B cell (primary cell): ENCODE results near the gene PDE3A. TPM values are rescaled to one million over a fixed set of nuclear protein-coding genes. Genes with fewer than 3 reads are reported as not detected.

ENCODE experiments used
- ATAC-seq: fragments of 200-7000 bp; cut with Tn5 transposase; one replicate; pipeline ENCODE4 v1.10.0; 2021; ENCODE audit warnings: low read depth, mild to moderate bottlenecking, moderate number of reproducible peaks, moderate library complexity
- CTCF ChIA-PET: fragments of 350-600 bp; sonication (Branson Sonifier 250); formaldehyde crosslinking; loops from one replicate; lab custom pipeline; 2021; ENCODE audit warnings: antibody characterized with exemption, inconsistent platforms; lab: Charles Lee
- POLR2A ChIA-PET: fragments of 350-600 bp; sonication (Branson Sonifier 250); formaldehyde crosslinking; loops from one replicate; lab custom pipeline; 2021; ENCODE audit warnings: antibody characterized with exemption; lab: Charles Lee
- DNase-seq: peaks from one replicate; pipeline ENCODE4 v3.0.0; 2013
- H2AFZ ChIP-seq: 2 replicates; pipeline ENCODE4 v1.6.1; 2012; ENCODE audit warnings: mild to moderate bottlenecking, low read depth, low read length; ENCODE audit not compliant: insufficient read depth, poor library complexity, severe bottlenecking
- H3K27ac ChIP-seq, 2 donors: 1 replicate in 1 of 2; 2 replicates in 1 of 2; pipeline ENCODE4 v1.5.1; 2012 to 2013; ENCODE audit warnings: low read length in 2 of 2, mild to moderate bottlenecking in 2 of 2, moderate library complexity in 1 of 2
- H3K27me3 ChIP-seq, 4 experiments: fragments of 200-600 bp in 1 of 4; sonication (generic) in 1 of 4; replicated peaks in 1 of 4; 1 replicate in 2 of 4; 2 replicates in 2 of 4; pipeline versions ENCODE4 v1.6.1 to v1.7.0; 2013 to 2016; ENCODE audit warnings: low read length in 3 of 4, mild to moderate bottlenecking in 2 of 4, mixed read lengths in 1 of 4, moderate library complexity in 1 of 4; ENCODE audit not compliant: insufficient read depth in 4 of 4, control insufficient read depth in 3 of 4; ENCODE audit errors: control extremely low read depth in 1 of 4
- H3K36me3 ChIP-seq, 2 experiments: replicated peaks in 1 of 2; 1 replicate in 1 of 2; 2 replicates in 1 of 2; pipeline versions ENCODE4 v1.6.1 to v1.7.1; 2013; ENCODE audit warnings: low read length in 1 of 2; ENCODE audit not compliant: insufficient read depth in 2 of 2, control insufficient read depth in 1 of 2; ENCODE audit errors: control extremely low read depth in 1 of 2, extremely low read depth in 1 of 2
- H3K4me1 ChIP-seq, 2 donors: fragments of 200-600 bp in 1 of 2; sonication (generic) in 1 of 2; 1 replicate in 1 of 2; 2 replicates in 1 of 2; pipeline versions ENCODE4 v1.5.1 to v1.6.1; 2013 to 2017; ENCODE audit warnings: low read length in 2 of 2; ENCODE audit not compliant: control insufficient read depth in 2 of 2, insufficient read depth in 2 of 2
- H3K4me2 ChIP-seq: replicated peaks from 2 replicates; pipeline ENCODE3; 2012; ENCODE audit warnings: mild to moderate bottlenecking, low read depth, low read length; ENCODE audit not compliant: poor library complexity, severe bottlenecking
- H3K4me3 ChIP-seq, 5 experiments: fragments of 200-600 bp in 1 of 5; sonication (generic) in 1 of 5; 1 replicate in 3 of 5; 2 replicates in 2 of 5; pipeline versions ENCODE4 v1.5.1 to v1.7.0; 2011 to 2016; ENCODE audit warnings: low read length in 4 of 5, mild to moderate bottlenecking in 4 of 5, low read depth in 2 of 5, control low read depth in 1 of 5, moderate library complexity in 1 of 5; ENCODE audit not compliant: insufficient read depth in 1 of 5; ENCODE audit errors: control extremely low read depth in 1 of 5, extremely low read depth in 1 of 5
- H3K79me2 ChIP-seq: fragments of 200-600 bp; sonication (generic); one replicate; pipeline ENCODE4 v1.6.0; 2016; ENCODE audit warnings: low read length; ENCODE audit not compliant: control insufficient read depth, insufficient read depth
- H3K9ac ChIP-seq: fragments of 200-600 bp; sonication (generic); 2 replicates; pipeline ENCODE4 v1.6.1; 2017; ENCODE audit warnings: mild to moderate bottlenecking, low read length, moderate library complexity
- H3K9me3 ChIP-seq, 3 donors: one replicate each; pipeline versions ENCODE4 v1.6.1 to v1.7.1; 2013; ENCODE audit warnings: low read length in 2 of 3; ENCODE audit not compliant: control insufficient read depth in 2 of 3, insufficient read depth in 1 of 3; ENCODE audit errors: control extremely low read depth in 1 of 3
- H4K20me1 ChIP-seq: 2 replicates; pipeline ENCODE4 v1.6.0; 2012; ENCODE audit warnings: mild to moderate bottlenecking, low read length; ENCODE audit not compliant: insufficient read depth, control insufficient read depth, poor library complexity, severe bottlenecking
- H3K27ac Mint-ChIP-seq: one replicate; pipeline ENCODE4 v1.8.0; 2021; ENCODE audit warnings: mixed read lengths
- H3K27me3 Mint-ChIP-seq: one replicate; pipeline ENCODE4 v1.8.0; 2021; ENCODE audit warnings: mixed read lengths
- H3K4me1 Mint-ChIP-seq: one replicate; pipeline ENCODE4 v1.8.0; 2021; ENCODE audit warnings: mixed read lengths
- H3K4me3 Mint-ChIP-seq: one replicate; pipeline ENCODE4 v1.8.0; 2021; ENCODE audit warnings: mixed read lengths
- H3K9me3 Mint-ChIP-seq: one replicate; pipeline ENCODE4 v1.8.0; 2022; ENCODE audit warnings: mixed read lengths; ENCODE audit not compliant: insufficient read depth
- CTCF ChIP-seq: fragments of 200-600 bp; IDR thresholded peaks from one replicate; pipeline ENCODE4 v1.8.0; 2022; ENCODE audit warnings: antibody characterized with exemption, mild to moderate bottlenecking
- EZH2 ChIP-seq: IDR thresholded peaks from 2 replicates; pipeline ENCODE4 v1.6.1; 2012; ENCODE audit warnings: borderline replicate concordance, low read depth, mild to moderate bottlenecking, moderate library complexity, low read length; ENCODE audit not compliant: insufficient read depth, poor library complexity, severe bottlenecking
- WGBS: methylation state at CpG from one replicate; pipeline ENCODE4 v1.1.5; 2013; ENCODE audit warnings: missing lambda C conversion rate; ENCODE audit not compliant: insufficient coverage; 5-methylcytosine and 5-hydroxymethylcytosine counted together
- intact Hi-C: fragments of 100-400 bp; cut with micrococcal nuclease; formaldehyde crosslinking; loops from one replicate; pipeline ENCODE4 v1.10.0; 2022
- polyA plus RNA-seq: library from polyadenylated mRNA; depleted of rRNA; stranded (reverse); fragments of >200 nt; gene quantifications from 2 replicates; pipeline ENCODE4 v1.2.3, GENCODE V29; 2012
- total RNA-seq, 2 donors: library from RNA; stranded (reverse); fragments of 120-200 nt in 1 of 2; gene quantifications; 1 replicate in 1 of 2; 2 replicates in 1 of 2; pipeline versions ENCODE4 v1.2.3 to v1.2.4, GENCODE V29; 2013 to 2022

Gene PDE3A
- total and polyA plus RNA-seq, 2 donors (not counting 1 experiment from before 2014, with no cell fraction given): not detected

GRCh38 chr12:20426957-20427356, 58.6 kb downstream of the PDE3A start:
- Histone ChIP-seq H4K20me1 (no peaks in the 10 kb centered on the region), H3K79me2 (no peaks in the 10 kb centered on the region), H3K4me2 (no peak overlapping the region), H3K4me1 (no peaks in the 10 kb centered on the region), H3K9me3 (no peaks in the 10 kb centered on the region), H3K27ac (no peak overlapping the region), H2AFZ (no peak overlapping the region), H3K27me3 (no peaks in the 10 kb centered on the region), H3K4me3 (no peak overlapping the region), H3K36me3 (no peaks in the 10 kb centered on the region), H3K9ac (no peak overlapping the region)
- Mint-ChIP-seq H3K27me3 (no peaks in the 10 kb centered on the region), H3K27ac (no peak overlapping the region), H3K9me3 (no peaks in the 10 kb centered on the region), H3K4me3 (no peak overlapping the region), H3K4me1 (no peaks in the 10 kb centered on the region)
- intact Hi-C loops: no loop called here
- POLR2A ChIA-PET: no interaction called here
- no peak for ATAC-seq
- TF ChIP-seq CTCF: no peak
- no peak for TF ChIP-seq EZH2
- no peak for DNase-seq
- CTCF ChIA-PET: no interaction called here
- WGBS: 68% methylated on average over 3 of the region's 3 CpGs

GRCh38 chr12:20429852-20430251, 61.5 kb downstream of the PDE3A start:
- Histone ChIP-seq H4K20me1 (no peaks in the 10 kb centered on the region), H3K36me3 (no peaks in the 10 kb centered on the region), H3K4me3 (no peak overlapping the region), H3K9ac (no peak overlapping the region), H3K4me1 (no peaks in the 10 kb centered on the region), H3K9me3 (no peaks in the 10 kb centered on the region), H3K79me2 (no peaks in the 10 kb centered on the region), H2AFZ (no peak overlapping the region), H3K27me3 (no peaks in the 10 kb centered on the region), H3K27ac (no peak overlapping the region), H3K4me2 (no peak overlapping the region)
- Mint-ChIP-seq H3K27me3 (no peaks in the 10 kb centered on the region), H3K4me1 (no peaks in the 10 kb centered on the region), H3K9me3 (no peaks in the 10 kb centered on the region), H3K4me3 (no peak overlapping the region), H3K27ac (no peak overlapping the region)
- CTCF ChIA-PET: no interaction called here
- ATAC-seq (no peak), DNase-seq (no peak)
- no CpG with 5 or more reads among the region's 2 CpGs for WGBS
- intact Hi-C loops: no loop called here
- no peak for TF ChIP-seq CTCF
- TF ChIP-seq EZH2: no peak
- POLR2A ChIA-PET: no interaction called here
